Stimulated activated CD8-positive, alpha-beta memory T cell treated with anti-CD3 and anti-CD28 coated beads, Interleukin-4, amount 100 ng/mL, for 4 hours (primary cell): ENCODE results near the gene SERPINB3.
"Not testable (repeated sequence)": the region's sequence is repeated elsewhere in the genome, so short reads cannot be mapped to it uniquely, and the experiment has no call there.

Experiments used
- DNase-seq, 2 donors: peaks; one replicate each; pipeline ENCODE4 v3.0.0-alpha.2; 2020; ENCODE audit warnings: low read depth in 2 of 2, low spot score in 1 of 2

SERPINB3 gene

GRCh38 chr18:63648241-63648640 lies 13.5 kb downstream of the SERPINB3 start:
- DNase-seq: no peak

- DNase-seq: no peak
Observed at GRCh38 chr18:63646936-63647335, 14.8 kb downstream of the SERPINB3 start.

- not testable (repeated sequence) for DNase-seq
Observed at GRCh38 chr18:63644694-63645093, 17.0 kb downstream of the SERPINB3 start.

- DNase-seq: not testable (repeated sequence)
Observed at GRCh38 chr18:63644142-63644541, 17.6 kb downstream of the SERPINB3 start, which contains the start of gene SERPINB4. Gene SERPINB4 (minus strand): TSS chr18:63644256. CDS start chr18:63643577, 679 bp downstream.

- DNase-seq: not testable (repeated sequence)
Observed at GRCh38 chr18:63642668-63643356, 18.9 kb downstream of the SERPINB3 start.

- not testable (repeated sequence) for DNase-seq
Observed at GRCh38 chr18:63641157-63641680, 20.5 kb downstream of the SERPINB3 start.

GRCh38 chr18:63637703-63638102 lies 24.0 kb downstream of the SERPINB3 start:
- no peak for DNase-seq

- no peak for DNase-seq
Observed at GRCh38 chr18:63627819-63628218, 33.9 kb downstream of the SERPINB3 start.

GRCh38 chr18:63626431-63626830 lies 35.3 kb downstream of the SERPINB3 start:
- no peak for DNase-seq

- DNase-seq: no peak
Observed at GRCh38 chr18:63624863-63625262, 36.8 kb downstream of the SERPINB3 start.

- no peak for DNase-seq
Observed at GRCh38 chr18:63619661-63620060, 42.0 kb downstream of the SERPINB3 start.

- no peak for DNase-seq
Observed at GRCh38 chr18:63617915-63618234, 43.8 kb downstream of the SERPINB3 start.

GRCh38 chr18:63617049-63617914 lies 44.4 kb downstream of the SERPINB3 start:
- no peak for DNase-seq

GRCh38 chr18:63613420-63613819 lies 48.3 kb downstream of the SERPINB3 start:
- no peak for DNase-seq

- DNase-seq: no peak
Observed at GRCh38 chr18:63606526-63606925, 55.2 kb downstream of the SERPINB3 start.
